ENCODE results near the gene NPHP4. TPM values are rescaled to one million over a fixed set of nuclear protein-coding genes. Genes with fewer than 3 reads are reported as not detected.

The NPHP4 gene
- total RNA-seq, 4 donors from 2014 or later = 9.2 to 35.5 (median 18.3) TPM

- no peak for DNase-seq
- Histone ChIP-seq H3K4me3 (no peak overlapping the region), H3K4me1 (no peaks in the 10 kb centered on the region), H3K27me3 (no peaks in the 10 kb centered on the region), H3K27ac (no peak overlapping the region), H3K36me3 (no peaks in the 10 kb centered on the region), H3K9me3 (no peaks in the 10 kb centered on the region)
- TF ChIP-seq CTCF (IDR thresholded peaks at IDR 0.05) (no peak), POLR2A (IDR thresholded peaks at IDR 0.05) (no peak)
Measured at GRCh38 chr1:6008084-6008415, 15.8 kb upstream of the NPHP4 start.

DNA sequence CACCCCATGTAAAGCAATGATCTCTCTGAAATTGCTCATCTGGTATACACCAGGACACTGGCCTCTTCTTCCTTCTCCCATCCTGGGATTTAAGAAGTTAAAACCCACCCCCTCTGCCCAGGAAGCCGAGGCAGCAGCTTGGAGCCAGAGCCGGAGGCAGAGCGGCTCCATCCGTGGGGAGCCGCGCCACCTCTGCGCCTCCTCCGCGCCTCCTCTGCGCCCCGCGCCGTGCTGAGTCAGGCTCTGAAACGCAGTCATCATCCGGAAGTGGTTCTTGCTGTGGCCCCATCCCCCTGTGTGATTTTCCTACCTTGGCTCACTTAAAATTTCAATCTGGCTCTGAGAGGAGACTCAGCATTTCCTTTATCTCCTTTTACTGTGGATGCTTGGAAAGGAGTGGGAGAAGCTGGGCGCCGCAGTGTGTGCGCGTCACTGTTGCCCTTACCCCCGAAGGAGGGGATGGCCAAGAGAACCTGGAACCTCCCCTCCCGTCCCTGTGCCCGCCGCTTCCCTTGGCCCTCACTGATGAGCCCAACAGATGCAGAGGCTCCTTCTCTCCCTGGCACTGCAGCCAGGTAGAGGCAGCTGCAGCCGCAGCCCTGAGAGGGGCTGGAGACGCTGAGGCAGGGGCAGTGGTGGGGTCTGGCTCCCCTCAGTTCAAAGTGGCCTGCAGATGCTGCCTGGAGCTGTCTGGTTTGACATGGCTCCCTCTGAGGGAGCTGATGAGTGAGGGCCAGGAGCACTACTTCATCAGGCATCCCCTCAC lies 15.3 kb upstream of the NPHP4 start:
- DNase-seq = peak in 1 of 3 donors; percentile 21
- no peaks in the 10 kb centered on the region for H3K36me3 ChIP-seq
- H3K27me3 ChIP-seq = no peaks in the 10 kb centered on the region
- no peak overlapping the region for H3K27ac ChIP-seq
- H3K4me1 ChIP-seq = no peaks in the 10 kb centered on the region
- H3K4me3 ChIP-seq = no peak overlapping the region
- no peaks in the 10 kb centered on the region for H3K9me3 ChIP-seq
- no peak for TF ChIP-seq POLR2A (IDR thresholded peaks at IDR 0.05)
- no peak for TF ChIP-seq CTCF (IDR thresholded peaks at IDR 0.05)

- DNase-seq = peak in 2 of 3 donors; percentile 26 to 32
- H3K27ac ChIP-seq = no peak overlapping the region
- H3K36me3 ChIP-seq = no peaks in the 10 kb centered on the region
- no peaks in the 10 kb centered on the region for H3K9me3 ChIP-seq
- H3K4me1 ChIP-seq = no peaks in the 10 kb centered on the region
- no peaks in the 10 kb centered on the region for H3K27me3 ChIP-seq
- no peak overlapping the region for H3K4me3 ChIP-seq
- TF ChIP-seq CTCF (IDR thresholded peaks at IDR 0.05) (no peak), POLR2A (IDR thresholded peaks at IDR 0.05) (no peak)
Measured at GRCh38 chr1:6006882-6007281, 14.7 kb upstream of the NPHP4 start.

DNA sequence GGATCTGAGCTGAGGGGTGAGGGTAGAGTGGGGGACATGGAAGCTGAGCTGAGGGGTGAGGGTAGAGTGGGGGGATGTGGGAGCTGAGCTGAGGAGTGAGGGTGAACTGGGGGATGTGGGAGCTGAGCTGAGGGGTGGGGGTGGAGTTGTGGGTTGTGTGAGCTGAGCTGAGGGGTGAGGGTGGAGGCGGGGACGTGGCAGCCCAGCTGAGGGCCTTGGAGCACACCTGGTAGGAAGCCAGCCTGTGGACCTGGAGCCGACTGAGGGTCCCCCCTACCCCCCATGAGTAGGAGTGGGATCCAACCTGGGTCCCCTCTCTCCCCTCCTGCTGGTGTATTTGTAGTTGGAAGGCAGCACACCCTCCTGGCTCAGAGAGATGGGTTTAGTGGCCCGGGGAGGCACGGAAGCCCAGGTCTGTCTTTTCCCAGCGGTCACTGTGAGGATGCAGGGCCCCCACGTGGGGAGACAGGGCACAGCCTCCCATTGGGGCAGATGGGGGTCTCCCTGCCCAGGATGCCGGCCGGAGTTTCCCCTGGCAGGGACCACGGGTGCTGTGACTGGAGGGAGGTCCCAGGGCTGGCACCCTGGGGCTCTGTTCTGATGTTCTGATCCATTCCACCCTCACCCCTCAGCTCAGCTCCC lies 13.2 kb upstream of the NPHP4 start:
- DNase-seq = peak in 2 of 3 donors; percentile 29 to 30
- Histone ChIP-seq H3K27me3 (no peaks in the 10 kb centered on the region), H3K4me3 (no peak overlapping the region), H3K27ac (no peak overlapping the region), H3K36me3 (no peaks in the 10 kb centered on the region), H3K9me3 (no peaks in the 10 kb centered on the region), H3K4me1 (no peaks in the 10 kb centered on the region)
- no peak for TF ChIP-seq POLR2A (IDR thresholded peaks at IDR 0.05)
- no peak for TF ChIP-seq CTCF (IDR thresholded peaks at IDR 0.05)

GRCh38 chr1:6004412-6005123 lies 12.3 kb upstream of the NPHP4 start:
- Histone ChIP-seq H3K27me3 (no peaks in the 10 kb centered on the region), H3K4me1 (no peaks in the 10 kb centered on the region), H3K27ac (no peak overlapping the region), H3K4me3 (no peak overlapping the region), H3K36me3 (no peaks in the 10 kb centered on the region), H3K9me3 (no peaks in the 10 kb centered on the region)
- DNase-seq = peak in 2 of 3 donors; percentile 10 to 21
- TF ChIP-seq POLR2A (IDR thresholded peaks at IDR 0.05) (no peak), CTCF (IDR thresholded peaks at IDR 0.05) (no peak)
